HG02852 (cell line): ENCODE results near the gene MAFG.
"Not testable (repeated sequence)": the region's sequence is repeated elsewhere in the genome, so short reads cannot be mapped to it uniquely, and the experiment has no call there.

ENCODE experiments used
- ATAC-seq: cut with Tn5 transposase; IDR thresholded peaks from one replicate; pipeline ENCODE4 v1.9.1; 2021; ENCODE audit warnings: mild to moderate bottlenecking, moderate library complexity; ENCODE audit not compliant: unreplicated experiment

The MAFG gene

GRCh38 chr17:81958633-81959342, 31.3 kb upstream of the MAFG start:
- no peak for ATAC-seq

GRCh38 chr17:81957691-81958432, 30.3 kb upstream of the MAFG start:
- ATAC-seq: no peak

DNA sequence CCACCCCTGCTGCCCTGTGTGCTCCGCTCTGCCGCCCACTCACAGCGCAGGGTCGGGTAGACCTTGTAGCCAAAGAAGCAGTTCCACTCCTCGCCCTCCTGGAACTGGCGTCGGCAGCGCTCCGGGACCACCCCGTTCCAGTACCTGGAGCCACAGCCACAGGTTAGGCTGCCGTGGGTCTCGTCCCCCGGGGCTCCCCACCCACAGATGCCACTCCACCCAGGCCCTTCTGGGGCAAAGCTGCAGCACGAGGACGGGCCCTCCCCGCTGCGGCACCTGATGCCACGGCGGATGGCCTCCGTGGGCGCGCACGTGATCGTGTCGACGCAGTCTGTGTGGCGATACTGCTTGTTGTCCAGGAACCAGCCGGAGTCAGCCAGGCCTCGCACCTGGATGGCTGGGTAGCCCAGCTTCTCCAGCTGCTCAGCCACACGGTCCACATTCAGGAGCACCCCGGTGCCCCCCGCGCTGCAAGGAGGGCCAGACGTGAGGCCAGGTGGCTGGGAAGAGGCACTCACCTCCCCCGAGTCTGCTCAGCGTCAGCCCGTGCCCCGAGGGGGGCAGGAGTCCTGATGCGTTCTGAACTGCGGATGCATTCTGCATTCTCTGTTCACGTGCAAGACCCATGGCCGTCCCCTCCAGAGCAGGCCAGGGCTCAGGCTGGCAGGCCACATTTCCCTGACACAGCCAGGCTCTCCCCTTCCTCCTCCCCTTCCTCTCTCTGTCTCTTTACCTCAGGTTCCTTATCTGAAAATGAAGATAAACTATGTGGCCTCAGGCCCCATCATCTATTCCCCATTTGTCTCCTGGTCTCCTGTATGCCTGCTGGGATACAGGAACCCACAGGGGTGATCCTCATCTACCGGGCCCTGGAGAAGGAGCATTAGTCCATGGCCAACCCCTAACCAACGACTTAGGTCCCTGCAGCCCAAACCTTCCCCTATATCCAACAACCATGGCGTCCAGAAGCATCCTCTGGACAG, 29.4 kb upstream of the MAFG start:
- no peak for ATAC-seq

DNA sequence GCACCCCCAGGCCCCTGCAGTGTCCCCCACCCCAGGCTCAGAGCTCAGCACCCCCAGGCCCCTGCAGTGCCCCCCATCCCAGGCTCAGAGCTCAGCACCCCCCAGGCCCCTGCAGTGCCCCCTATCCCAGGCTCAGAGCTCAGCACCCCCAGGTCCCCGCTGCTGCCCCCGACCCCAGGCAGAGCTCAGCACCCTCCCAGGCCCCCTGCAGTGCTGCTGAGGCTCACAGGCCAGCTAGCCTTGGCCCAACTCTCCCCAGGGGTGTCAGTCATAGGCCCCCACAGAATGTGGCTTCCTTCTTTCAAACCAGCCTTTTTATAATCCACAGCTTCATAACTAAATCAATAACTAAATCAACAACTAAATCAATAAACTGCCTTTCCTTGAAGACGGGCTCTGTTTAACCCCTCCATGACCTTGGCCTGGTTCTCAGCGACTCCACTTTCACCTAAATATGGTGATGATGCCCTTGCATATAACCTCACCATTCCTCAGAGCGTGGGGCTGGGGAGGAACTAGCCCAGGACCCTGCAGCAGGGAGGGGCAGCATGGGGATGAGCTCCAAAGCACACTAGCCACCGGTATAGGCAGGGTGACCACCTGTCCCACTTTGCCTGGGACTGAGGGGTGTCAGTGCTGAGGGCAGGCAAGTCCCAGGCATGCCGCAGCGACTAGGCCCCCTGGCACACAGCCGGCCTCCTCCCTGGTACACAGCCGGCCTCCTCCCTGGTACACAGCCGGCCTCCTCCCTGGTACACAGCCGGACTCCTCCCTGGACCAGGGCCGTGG, 28.4 kb upstream of the MAFG start:
- no peak for ATAC-seq

DNA sequence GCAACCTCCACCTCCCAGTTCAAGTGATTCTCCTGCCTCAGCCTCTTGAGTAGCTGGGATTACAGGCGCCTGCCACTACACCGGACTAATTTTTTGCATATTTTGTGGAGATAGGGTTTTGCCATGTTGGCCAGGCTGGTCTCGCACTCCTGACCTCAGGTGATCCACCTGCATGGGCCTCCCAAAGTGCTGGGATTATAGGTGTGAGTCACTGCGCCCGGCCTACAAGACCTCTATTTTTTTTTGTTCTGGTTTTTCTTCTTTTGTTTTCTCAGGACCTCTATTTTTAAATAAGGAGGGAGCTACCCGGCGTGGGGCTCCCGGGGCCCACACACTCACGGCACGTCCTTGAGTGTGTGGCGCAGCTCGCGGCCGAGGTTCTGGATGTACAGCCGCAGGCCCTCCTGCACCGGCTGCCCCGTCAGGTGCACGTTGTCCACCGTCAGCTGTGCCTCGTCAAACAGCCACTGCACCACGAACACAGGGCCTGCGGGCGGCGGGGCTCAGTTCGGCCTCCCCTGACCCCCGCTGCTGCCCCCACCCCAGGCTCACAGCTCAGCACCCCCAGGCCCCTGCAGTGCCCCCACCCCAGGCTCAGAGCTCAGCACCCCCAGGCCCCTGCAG, 27.6 kb upstream of the MAFG start:
- ATAC-seq: no peak

GRCh38 chr17:81954131-81955057, 26.9 kb upstream of the MAFG start:
- no peak for ATAC-seq

DNA sequence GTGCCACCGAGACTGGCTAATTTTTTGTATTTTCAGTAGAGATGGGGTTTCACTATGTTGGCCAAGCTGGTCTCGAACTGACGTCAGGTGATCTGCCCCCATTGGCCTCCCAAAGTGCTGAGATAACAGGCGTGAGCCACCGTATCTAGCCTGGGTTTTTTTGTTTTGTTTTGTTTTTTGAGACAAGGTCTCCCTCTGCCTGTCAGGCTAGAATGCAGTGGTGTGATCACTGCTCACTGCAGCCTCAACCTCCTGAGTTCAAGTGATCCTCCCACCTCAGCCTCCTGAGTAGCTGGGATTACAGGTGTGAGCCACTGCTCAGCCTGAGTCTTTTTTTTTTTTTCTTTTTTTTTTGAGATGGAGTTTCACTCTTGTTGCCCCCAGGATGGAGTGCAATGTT, 25.9 kb upstream of the MAFG start:
- not testable (repeated sequence) for ATAC-seq

DNA sequence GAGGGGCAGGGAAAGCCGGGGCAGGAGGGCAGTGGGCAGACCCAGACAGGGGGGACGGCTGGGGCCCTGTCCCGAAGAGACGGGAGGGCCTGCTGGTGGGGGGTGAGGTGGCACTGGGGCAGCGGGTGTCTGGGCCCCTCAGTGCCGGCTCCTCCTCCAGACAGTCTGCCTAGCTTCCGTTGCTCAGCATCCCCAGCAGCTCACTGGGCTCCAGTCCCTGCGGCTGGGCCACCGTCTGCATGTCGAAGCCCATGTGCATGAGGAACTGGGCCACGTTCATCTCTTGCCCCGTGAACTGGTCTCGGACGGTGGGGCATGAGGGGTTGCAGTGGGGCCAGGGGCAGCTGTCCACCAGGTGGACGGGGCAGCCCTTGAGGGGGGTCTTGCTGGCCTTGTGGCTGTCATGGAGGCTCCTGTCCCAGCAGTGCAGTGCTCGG, 25.3 kb upstream of the MAFG start:
- ATAC-seq: no peak

- no peak for ATAC-seq
These were observed 24.5 kb upstream of the MAFG start for GRCh38 chr17:81951785-81952684.

DNA sequence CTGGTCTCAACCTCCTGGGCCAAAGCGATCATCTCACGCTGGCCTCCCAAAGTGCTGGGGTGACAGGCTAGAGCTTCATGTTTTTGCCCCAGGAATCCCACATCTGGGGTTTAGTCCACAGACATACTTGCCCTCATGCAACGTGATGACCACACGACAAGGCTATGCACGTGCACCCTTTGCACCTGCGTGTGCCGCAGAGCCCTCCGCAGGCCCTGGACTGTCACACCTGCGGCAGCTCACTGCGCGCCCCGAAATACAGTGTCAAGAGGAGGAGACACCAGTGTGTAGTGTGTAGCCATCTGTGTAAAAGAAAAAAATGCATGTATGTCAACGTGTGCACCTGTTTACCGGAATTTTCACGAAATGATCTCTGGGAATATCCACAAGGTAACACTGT, 23.0 kb upstream of the MAFG start:
- ATAC-seq: no peak

DNA sequence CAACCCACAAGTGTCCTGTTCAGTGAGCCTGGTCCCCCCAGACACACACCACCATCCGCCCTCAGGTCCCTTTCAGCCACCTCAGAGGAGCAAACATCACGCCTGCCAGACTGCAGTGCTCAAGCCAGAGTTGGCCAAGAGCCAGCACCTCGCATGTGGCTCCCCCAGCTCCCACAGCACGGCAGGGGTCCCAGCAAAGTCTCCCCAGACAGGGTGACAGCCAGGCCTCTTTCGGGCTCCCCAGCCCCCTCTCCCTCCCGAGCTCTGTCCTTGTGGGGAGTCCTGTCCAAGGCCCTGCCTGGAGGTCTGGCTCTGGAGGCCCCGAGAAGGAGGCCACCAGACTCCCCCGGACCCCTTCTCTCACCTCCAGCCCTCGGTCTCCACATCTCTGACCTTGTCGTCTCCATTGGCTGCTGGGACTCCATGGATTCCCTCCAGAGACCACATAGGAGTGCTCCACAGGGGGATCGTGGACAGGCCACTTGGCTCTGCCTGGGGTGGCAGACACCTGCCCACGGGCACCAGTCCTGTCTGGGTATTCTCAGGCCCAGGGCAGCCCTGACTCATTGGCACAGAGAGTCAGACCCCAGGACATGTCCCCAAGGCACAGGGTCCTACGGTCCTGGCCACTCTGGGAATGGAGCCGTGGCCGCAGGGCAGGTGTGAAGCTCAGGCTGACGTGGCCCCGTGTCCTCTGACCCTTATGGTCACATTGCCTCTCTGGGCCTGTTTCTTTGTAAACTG, 21.3 kb upstream of the MAFG start:
- ATAC-seq: no peak

GRCh38 chr17:81947189-81947588, 19.7 kb upstream of the MAFG start, which contains the start of gene MYADML2:
Gene MYADML2, minus strand, starts transcription at chr17:81947233. Its CDS starts 5,492 bp downstream, at chr17:81941741.
- no peak for ATAC-seq

GRCh38 chr17:81944858-81945257, 17.3 kb upstream of the MAFG start:
- ATAC-seq: no peak

DNA sequence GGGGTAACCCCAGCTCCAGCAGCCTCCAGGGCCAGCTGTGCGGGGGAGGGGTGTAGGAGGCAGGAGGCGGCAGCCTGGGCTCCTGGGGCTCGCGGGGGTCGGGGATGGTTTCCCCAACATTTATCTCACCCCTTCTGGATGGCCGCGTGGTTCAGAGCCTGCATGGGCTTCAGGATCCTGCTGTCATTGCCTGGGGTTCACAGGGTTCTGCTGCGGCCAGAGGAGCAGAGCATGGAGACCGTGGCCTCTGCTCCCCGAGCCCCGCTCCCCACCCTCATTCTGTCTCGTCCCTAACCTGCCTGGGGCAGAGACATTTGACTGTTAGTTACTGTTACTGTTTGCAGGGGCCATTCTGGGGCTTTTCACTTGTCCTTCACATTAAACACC, 14.6 kb upstream of the MAFG start:
- ATAC-seq: no peak

- ATAC-seq: no peak
These were observed 14.1 kb upstream of the MAFG start for GRCh38 chr17:81941484-81942166.
